GM19025 (cell line): ENCODE data around the gene NINJ2.
"Not testable (repeated sequence)": the region's sequence is repeated elsewhere in the genome, so short reads cannot be mapped to it uniquely, and the experiment has no call there.

Experiments
- ATAC-seq: cut with Tn5 transposase; IDR thresholded peaks from one replicate; pipeline ENCODE4 v1.9.1; 2021; ENCODE audit warnings: mild to moderate bottlenecking, low read depth, moderate library complexity; ENCODE audit not compliant: unreplicated experiment

The NINJ2 gene

DNA sequence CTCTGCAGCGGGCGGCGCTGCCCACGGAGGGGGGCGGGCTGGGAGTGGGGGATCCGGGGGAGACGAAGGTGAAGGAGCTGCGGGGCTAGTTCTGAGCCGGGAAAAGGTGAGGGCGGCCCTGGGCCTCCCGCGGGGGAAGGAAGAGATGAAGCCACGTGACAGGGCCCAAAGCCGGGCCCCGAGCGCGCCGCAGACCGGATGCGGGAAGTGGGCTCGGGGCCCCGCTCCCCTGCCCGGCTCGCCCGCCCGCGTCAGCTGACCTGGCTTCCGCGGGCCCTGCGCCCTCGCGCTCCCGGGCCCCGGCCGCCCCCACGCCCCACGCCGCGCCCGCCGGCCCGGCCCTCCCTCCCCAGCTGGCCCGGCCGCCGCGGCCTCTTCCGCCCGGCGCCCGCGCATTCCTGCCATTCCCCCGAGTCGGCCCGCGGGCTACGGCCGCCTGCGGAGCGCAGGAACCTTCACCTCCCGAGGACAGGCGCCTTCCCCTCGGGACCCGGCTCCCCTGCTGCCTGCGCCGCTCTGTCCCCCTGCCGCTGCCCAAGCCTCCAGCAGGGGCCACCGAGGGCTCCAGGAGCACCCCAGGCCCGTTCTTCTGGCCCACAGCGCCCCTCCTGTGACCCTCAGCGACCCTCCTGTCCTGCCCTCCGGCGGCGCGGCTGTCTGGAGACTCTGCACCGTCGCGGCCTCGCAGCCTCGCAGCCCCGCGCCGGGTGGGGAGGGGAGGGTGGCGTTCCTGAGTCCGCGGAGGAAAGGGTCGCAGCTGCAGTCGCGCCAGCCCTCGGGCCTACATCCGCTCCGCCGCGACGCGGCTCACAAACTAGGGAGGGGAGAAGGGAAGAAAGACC, 20.4 kb downstream of the NINJ2 start:
- peak; percentile 72 for ATAC-seq

DNA sequence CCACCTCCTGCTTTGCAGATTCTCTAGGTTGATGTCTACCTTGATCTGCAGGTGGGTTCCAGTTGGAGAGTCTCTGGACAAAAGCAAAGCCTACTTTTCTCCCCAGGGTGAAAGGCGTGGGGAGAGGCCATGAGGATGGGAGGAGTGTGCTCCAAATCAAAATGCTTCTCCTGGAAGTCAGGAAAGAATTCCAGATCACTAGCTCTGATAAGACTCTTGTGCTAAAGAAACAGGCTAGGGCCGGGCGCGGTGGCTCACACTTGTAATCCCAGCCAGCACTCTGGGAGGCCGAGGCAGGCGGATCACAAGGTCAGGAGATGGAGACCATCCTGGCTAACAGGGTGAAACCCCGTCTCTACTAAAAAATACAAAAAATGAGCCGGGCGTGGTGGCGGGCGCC, 21.9 kb downstream of the NINJ2 start:
- ATAC-seq: not testable (repeated sequence)

DNA sequence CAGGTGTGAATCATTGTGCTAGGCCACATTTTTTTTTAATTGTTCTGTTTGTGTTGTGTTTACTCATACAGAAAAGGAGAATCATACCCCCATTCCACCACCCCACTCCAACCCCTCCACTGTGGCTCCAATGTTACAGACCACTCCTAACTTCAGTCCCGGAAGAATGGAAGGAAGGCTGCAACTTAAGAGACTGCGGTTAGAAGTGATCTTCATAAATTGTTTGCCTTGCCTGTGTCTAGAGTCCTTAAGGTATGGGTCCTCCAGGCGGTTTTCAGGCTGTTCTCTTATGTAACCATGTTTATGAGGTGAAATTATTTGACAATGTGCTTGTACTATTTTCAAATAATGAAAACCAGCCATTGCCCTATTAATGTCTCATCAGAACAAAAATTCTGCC, 22.5 kb downstream of the NINJ2 start:
- no peak for ATAC-seq

DNA sequence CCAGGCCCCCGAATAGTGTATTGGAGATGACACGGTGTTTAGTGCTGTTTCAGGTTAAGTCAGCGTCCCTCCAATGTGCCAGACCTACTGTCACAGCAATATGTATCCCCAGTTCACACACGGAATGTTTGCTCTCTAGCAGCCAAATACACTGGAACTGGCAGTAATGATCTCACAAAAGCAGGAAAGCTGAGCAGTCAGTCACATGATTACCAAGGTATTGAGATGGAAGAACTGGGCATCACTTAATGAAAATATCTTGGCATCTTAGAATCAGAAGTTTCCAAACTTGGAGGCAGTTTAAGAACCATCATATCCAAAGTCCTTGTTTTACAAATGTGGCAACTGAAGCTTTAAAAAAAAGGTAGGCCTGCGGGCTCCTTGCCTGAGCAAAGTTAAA, 23.3 kb downstream of the NINJ2 start:
- ATAC-seq: no peak

DNA sequence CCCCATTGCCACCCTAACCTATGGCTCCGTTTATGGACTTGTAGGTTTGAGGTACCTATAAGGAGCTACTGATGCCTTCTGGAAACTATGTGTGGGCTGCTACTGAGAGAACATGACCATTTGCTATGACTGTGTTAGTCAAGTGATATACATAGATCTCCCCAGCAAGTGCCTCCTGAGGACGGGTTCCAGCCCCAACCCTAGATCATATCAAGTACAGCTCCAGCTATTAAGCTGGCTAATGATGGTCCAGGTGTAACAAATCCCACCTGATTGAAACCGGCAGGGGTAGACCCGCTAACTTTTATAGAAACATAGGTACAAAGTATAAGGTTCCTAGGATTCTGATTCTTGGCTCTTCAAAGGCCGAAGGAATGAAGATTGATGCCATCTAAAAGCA, 23.7 kb downstream of the NINJ2 start:
- no peak for ATAC-seq

DNA sequence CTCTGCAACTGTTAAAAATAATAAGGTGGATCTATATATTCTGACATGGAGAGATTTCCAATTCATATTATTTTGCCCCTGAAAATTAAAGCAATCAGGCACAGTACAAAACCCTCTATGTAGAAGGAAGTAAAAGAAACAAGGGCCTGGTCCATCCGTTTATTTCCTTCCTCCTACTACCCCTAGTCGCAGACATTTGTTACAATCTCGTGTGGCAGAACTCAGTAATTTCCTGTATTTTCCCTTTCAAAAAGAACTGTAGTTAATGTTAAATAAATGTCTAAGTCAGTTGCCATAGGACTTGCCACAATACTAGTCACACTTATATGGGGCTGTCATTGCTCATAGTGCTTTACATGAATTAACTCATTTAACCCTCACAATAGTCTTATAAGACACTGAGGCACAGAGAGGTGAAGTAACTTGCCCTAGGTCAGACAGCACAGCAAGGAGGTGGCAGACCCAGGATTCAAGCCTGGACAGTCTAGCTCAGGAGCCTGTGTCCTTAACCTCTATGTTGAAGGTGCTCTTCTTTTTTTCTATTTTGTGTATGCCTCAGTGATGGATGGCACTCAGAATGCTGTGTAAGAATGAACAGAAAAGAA, 24.2 kb downstream of the NINJ2 start:
- no peak for ATAC-seq

DNA sequence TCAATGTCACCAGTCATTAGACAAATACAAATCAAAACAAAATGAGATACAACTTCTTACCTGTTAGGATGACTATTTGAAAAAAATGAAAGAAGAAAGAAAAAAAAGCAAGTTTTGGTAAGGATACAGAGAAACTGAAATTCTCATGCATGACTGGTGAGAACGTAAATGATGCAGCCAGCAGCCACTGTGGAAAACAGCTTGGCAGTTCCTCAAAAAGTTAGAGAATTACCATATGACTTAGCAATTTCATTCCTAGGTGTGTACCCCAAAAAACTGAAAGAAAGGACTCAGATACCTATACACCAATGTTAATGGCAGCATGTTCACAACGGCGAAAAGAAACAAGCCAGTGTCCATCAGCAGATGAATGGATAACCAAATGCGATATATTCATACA, 26.6 kb downstream of the NINJ2 start:
- ATAC-seq: no peak

DNA sequence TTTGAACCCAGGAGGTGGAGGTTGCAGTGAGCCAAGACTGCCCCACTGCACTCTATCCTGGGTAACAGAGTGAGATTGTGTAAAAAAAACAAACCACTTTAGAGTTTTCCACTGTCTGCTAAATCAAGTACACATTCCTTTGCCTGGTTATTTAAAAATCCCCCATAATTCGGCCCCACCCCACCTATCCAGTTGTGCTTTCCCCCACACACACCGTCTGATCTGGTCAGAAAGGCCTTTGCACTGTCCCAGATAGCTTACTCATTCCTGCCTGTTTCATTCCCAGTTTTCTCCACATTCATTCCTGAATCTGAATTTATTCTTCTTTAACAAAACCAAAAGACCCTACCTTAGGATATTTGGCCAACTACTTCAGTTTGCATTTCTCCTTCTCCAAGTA, 29.5 kb downstream of the NINJ2 start:
- ATAC-seq: no peak

DNA sequence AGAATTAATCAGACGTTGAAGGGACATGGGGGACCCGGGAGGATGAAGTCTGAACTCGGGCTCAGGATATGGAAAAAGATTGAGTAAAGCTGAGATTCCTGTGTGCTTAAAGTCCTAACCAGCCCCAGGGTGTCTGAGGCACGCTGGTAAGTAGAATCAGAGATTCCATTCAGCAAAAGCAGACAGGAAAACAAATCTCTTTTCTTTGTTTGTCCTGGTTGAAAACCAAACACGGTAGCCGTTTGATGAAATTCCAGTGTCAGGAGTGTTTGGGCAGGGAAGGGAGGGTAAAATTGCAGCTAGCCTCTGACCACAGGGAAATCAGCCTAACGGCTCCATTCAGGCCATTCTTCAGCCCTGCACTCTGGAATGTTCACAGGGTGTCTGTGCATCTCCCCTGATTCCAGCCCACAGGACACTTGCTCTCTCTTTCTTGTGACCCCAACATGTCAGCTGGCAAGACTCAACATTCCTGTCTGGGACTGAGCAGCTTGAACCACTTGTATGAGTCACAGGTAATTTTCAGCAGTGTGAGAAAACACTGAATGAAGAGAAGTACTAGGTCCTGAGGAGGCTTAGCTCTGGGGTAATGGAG, 31.0 kb downstream of the NINJ2 start:
- no peak for ATAC-seq

DNA sequence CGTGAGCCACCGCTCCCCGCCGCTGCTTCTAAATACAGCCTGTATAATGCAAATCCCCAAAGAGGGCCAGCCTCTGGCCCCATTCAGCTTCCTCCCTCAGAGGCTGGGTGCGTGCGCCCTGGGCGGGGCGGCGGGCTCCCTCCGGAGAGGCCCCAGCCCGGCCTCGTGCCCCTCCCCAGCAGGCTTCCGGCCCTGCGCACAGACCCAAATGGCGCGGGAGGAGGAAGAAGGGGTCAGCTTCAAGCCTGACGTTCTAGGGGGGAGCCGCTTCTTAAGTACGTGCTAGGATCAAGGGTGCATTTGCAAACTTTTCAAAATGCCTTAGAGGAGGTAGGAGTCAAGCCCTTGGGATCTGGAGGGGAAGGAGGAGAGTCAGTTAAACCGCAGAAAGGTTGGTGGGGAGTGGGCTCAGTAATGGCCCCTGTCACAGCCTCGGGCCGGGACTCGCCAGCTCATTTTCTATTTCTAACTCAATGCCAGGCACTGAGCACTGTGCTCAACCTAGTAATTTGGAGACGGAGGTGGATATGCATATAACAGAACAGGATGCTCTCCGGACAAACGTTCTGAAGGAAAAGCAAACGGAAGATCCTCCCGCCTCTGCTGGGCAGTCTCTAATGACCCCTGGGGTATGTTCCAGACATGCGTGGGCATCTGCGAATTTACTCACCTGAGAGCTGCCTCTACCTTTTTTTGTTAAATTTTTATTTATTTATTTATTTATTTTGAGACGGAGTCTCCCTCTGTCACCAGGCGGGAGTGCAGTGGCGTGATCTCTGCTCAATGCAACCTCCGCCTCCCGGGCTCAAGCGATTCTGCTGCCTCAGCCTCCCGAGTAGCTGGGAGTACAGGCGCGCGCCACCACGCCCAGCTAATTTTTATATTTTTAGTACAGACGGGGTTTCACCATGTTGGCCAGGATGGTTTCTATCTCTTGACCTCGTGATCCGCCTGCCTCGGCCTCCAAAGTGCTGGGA, 32.3 kb downstream of the NINJ2 start:
- peak; percentile 90 for ATAC-seq

DNA sequence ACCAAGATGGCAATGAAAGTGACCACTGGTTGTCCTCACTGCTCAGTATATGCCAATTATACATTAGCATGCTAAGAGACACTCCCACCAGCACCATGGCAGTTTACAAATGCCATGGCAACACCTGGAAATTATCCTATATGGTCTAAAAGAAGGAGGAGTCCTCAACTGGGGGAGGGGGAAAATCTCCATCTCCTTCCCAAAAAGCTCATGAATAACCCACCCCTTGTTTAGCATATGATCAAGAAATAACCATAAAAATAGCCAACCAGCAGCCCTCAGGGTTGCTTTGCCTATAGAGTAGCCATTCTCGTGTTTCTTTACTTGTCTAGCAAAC, 34.5 kb downstream of the NINJ2 start:
- ATAC-seq: not testable (repeated sequence)

DNA sequence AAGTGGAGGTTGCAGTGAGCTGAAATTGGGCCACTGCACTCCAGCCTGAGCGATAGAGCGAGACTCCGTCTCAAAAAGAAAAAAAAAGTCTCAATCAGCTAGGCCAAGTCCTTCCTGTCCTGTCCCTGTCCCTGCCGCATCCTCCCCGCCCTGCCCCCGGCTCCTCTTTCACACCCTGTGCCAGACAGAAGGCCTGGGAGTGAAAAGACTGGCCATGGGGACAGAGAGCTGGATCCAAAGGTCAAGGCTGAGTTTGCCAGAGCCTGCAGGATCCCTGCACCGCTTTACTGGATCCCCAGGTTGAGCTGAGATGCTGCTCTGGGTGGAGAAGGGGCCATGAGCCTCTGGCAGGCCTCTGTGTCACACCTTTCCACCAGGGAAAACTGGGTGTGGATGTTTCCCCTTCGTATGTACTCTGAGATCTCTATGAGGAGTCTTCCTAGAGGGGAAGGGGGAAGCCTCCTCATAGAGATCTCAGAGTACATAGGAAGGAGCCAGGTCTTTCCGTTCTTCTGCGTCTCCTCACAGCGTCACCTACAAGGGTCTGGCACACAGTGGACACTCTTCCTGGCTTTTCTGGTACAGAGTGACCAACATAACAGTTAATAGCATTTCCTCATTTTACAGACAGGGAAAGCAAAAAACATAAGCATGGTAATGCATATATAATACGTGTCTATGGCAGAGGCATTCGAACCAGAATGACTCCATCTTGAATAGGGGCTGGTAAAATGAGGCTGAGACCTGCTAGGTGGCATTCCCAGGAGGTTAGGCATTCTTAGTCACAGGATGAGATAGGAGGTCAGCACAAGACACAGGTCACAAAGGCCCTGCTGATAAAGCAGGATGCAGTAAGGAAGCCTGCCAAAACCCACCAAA, 35.1 kb downstream of the NINJ2 start:
- no peak for ATAC-seq

DNA sequence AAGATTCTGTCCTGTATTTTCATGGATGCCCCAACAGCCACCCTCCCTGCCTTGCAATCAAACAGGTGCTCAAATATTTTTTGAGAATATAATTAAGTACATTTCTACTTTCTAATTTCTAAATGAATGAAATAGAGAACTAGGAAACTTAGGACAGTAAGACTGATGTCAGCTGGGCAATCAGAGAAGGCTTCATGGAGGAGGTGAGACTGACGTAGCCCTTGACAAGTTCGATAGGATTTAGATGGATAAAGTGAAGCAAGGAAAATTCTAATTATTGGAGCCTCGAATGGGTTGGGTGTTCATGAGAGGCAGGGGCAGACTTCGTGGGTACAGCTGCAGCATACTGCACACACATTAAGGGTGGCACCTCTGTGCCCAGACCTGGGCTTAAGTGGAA, 36.0 kb downstream of the NINJ2 start:
- ATAC-seq: no peak

DNA sequence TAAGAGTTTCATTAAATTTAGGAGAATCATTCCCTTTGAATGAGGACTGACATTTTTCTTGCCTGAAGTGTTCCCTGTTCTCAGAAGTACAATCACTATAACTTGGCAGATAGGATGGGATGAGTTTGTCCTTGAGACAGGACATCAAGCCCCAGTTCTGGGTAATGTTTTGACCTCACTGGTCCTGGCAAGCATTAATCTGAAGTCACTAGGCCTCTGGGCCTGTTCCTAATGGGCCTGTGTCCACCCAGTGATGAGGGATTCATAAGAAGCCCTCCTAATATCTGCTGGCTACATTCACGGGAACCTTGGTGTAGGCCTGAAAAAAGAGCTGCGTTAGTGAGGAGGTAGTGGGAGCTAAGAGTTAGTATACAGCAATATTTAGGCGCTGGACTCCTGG, 37.2 kb downstream of the NINJ2 start:
- no peak for ATAC-seq

DNA sequence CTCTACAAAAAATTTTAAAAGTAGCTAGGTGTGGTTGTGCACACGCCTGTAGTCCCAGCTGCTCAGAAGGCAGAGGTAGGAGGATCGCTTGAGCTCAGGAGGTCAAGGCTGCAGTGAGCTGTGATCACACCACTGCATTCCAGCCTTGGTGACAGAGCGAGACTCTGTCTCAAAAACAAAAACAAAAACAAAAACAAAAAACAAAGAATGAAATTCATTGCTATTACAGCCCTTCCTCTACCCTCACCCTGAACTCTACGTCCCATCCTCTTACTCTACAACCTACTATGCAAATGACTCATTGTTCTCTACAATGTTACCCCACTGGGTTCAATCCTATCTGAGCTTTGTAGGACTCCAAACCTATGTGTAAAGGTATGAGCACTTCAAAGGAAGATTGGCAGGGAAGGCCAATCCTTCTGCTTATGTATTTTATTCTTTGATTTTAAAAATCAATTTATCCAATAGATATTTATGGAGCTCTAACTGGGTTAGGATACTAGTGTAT, 39.3 kb downstream of the NINJ2 start:
- no peak for ATAC-seq

DNA sequence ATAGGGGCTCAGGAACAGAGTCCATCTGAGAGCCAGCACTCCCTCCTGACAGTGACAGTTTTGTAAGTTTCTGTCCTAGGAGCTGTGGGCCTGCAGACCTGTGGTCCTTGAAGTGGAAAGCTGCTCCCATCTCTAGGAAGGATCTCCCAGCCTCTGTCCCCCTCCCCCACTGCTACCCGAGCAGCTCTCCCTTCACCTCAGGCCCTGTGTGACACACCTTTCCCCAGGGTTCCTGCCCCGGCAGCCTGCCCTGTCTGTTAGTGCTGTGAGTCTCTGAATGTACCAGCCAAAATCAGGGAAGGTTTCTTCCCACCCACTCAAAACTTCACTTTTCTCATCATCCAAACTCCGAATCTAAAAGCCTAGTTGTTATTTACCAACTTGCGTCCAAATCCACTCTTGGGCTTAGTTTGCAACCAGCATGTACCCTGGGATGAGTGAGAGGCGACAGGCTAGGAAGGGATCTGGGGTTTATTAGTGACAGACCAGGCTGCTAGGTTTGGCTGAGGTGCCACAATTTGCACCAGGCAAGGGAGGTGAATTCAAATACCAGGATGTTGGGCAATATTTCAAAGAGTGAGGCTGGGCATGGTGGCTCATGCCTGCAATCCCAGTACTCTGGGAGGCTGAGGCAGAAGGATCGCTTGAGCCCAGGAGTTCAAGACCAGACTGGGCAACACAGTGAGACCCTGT, 39.9 kb downstream of the NINJ2 start:
- no peak for ATAC-seq

DNA sequence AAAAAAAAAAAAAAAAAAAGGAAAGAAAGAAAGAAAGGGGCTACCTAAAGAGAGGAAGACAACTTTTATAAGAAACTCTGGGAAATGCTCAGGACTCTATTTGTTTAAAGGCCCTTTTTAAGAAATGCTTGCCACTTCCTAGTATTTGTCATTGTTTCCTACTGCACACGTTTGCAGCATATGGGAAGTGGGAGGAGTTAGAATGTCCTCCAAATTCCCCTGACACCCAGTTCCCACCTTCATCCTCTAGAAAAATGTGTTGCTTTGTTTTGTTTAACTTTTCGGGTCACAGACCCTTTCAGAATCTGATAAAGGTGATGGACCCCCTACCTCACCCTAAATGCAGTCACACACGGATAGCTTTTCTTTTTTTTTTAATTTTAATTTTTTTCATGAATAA, 40.8 kb downstream of the NINJ2 start:
- ATAC-seq: no peak

DNA sequence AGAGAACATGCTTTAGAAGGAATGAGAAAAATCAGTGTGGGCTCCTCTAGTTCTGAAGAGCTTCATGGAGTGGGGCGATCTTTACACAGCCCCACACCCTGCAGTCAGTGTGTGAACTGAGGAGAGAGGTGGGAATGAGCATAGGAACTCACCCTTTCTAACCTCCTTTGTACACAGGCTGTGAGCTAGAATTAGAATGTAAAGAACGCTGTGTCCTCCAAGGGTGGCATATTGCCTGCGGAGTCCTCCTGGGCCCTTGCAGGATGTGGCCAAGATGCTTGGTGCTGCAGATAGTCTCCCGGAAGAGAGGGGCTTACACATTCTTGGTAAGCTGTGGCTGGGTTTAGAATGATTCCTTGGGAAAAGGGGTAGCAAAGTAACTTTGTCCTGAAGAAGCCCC, 43.9 kb downstream of the NINJ2 start:
- no peak for ATAC-seq

DNA sequence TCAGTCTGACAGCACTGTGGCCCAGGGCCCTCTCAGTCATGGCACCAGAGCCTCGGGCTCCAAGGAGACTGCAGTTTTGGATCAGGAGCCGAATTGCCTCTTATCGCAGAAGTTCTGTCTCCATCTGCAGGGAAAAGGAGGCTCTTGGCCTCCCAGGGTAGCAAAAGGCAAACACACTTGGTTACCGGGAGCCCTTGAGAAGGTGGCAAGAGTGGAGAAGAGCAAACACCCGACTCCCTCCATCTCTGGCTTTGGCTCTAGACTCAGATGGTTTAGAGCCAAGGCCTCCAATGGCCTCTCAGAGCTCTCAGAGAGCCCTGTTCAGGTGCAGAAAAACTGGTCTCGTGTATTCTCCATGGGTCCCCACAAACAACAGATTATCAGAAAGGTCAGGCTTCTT, 44.6 kb downstream of the NINJ2 start:
- ATAC-seq: no peak
